Vagina (tissue), 2 donors: ENCODE data around the gene RBM44. TPM values are rescaled to one million over a fixed set of nuclear protein-coding genes. Genes with fewer than 3 reads are reported as not detected.

Experiments
- DNase-seq, 2 donors: peaks; one replicate each; pipeline ENCODE4 v3.0.0-alpha.2; 2017; ENCODE audit errors: extremely low spot score in 2 of 2
- H3K27ac ChIP-seq: fragments of 200-600 bp; sonication (generic); one replicate; pipeline ENCODE4 v1.5.1; 2019
- H3K27me3 ChIP-seq: fragments of 200-600 bp; sonication (generic); one replicate; pipeline ENCODE4 v1.5.1; 2019
- H3K36me3 ChIP-seq, 2 donors: fragments of 200-600 bp; sonication (generic); one replicate each; pipeline ENCODE4 v1.5.1; 2017 to 2019
- H3K4me1 ChIP-seq: fragments of 200-600 bp; sonication (generic); one replicate; pipeline ENCODE4 v1.5.1; 2019
- H3K4me3 ChIP-seq, 2 donors: fragments of 200-600 bp; sonication (generic); 1 replicate in 1 of 2; 2 replicates in 1 of 2; pipeline ENCODE4 v1.5.1; 2016 to 2019
- H3K9me3 ChIP-seq: fragments of 200-600 bp; sonication (generic); one replicate; pipeline ENCODE4 v1.5.1; 2019
- POLR2A ChIP-seq, 2 donors: fragments of 450-650 bp; IDR thresholded peaks; one replicate each; pipeline ENCODE4 v1.6.1; 2017; ENCODE audit warnings: antibody characterized with exemption in 2 of 2, mild to moderate bottlenecking in 2 of 2, moderate library complexity in 2 of 2
- POLR2AphosphoS5 ChIP-seq, 2 donors: sonication (generic); formaldehyde crosslinking; IDR thresholded peaks; one replicate each; pipeline ENCODE4 v1.9.0; 2017; ENCODE audit warnings: antibody characterized with exemption in 2 of 2, mild to moderate bottlenecking in 2 of 2, low read depth in 1 of 2; ENCODE audit not compliant: insufficient read depth in 1 of 2
- intact Hi-C: fragments of 100-400 bp; cut with DNase I; formaldehyde crosslinking; loops from one replicate; pipeline ENCODE4 v1.15.1; 2023
- total RNA-seq: library from RNA; depleted of rRNA; stranded (reverse); fragments of >200 nt; gene quantifications from one replicate; pipeline ENCODE4 v1.2.3, GENCODE V29; 2016
- TF ChIP-seq, protein P1 (sequence below), 3 experiments: fragments of 450-650 bp in 2 of 3; fragments of 200-600 bp in 1 of 3; sonication (generic) in 1 of 3; IDR thresholded peaks; one replicate each; pipeline ENCODE4 v1.5.1; 2017 to 2019; ENCODE audit warnings: antibody characterized with exemption in 3 of 3, mild to moderate bottlenecking in 2 of 3, moderate library complexity in 2 of 3

The RBM44 gene
- total RNA-seq, 1 donor from 2014 or later, result 0.98 TPM

GRCh38 chr2:237824085-237824484 lies 25.5 kb downstream of the RBM44 start:
- Histone ChIP-seq H3K4me1 (no peaks in the 10 kb centered on the region), H3K27me3 (no peaks in the 10 kb centered on the region), H3K9me3 (no peaks in the 10 kb centered on the region), H3K4me3 (no peak overlapping the region), H3K36me3 (no peaks in the 10 kb centered on the region), H3K27ac (no peak overlapping the region)
- no peak for TF ChIP-seq POLR2A (IDR thresholded peaks at IDR 0.05)
- DNase-seq, result no peak
- intact Hi-C loops, result no loop called here

- H3K9me3 ChIP-seq, result no peaks in the 10 kb centered on the region
- H3K4me3 ChIP-seq, result no peak overlapping the region
- no peak overlapping the region for H3K27ac ChIP-seq
- DNase-seq, result no peak
- TF ChIP-seq, protein P1, sequence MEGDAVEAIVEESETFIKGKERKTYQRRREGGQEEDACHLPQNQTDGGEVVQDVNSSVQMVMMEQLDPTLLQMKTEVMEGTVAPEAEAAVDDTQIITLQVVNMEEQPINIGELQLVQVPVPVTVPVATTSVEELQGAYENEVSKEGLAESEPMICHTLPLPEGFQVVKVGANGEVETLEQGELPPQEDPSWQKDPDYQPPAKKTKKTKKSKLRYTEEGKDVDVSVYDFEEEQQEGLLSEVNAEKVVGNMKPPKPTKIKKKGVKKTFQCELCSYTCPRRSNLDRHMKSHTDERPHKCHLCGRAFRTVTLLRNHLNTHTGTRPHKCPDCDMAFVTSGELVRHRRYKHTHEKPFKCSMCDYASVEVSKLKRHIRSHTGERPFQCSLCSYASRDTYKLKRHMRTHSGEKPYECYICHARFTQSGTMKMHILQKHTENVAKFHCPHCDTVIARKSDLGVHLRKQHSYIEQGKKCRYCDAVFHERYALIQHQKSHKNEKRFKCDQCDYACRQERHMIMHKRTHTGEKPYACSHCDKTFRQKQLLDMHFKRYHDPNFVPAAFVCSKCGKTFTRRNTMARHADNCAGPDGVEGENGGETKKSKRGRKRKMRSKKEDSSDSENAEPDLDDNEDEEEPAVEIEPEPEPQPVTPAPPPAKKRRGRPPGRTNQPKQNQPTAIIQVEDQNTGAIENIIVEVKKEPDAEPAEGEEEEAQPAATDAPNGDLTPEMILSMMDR (IDR thresholded peaks at IDR 0.05), result no peak
- TF ChIP-seq POLR2AphosphoS5 (IDR thresholded peaks at IDR 0.05; ENCODE audit: insufficient read depth in 1 of 2, low read depth in 1 of 2) (no peak), POLR2A (IDR thresholded peaks at IDR 0.05) (no peak)
- intact Hi-C loops, result no loop called here
- no peaks in the 10 kb centered on the region for H3K27me3 ChIP-seq
- H3K36me3 ChIP-seq, result no peaks in the 10 kb centered on the region
- H3K4me1 ChIP-seq, result no peaks in the 10 kb centered on the region
Measured at GRCh38 chr2:237827421-237827987, 28.9 kb downstream of the RBM44 start.

GRCh38 chr2:237830522-237830921 lies 31.9 kb downstream of the RBM44 start:
- no peak overlapping the region for H3K27ac ChIP-seq
- intact Hi-C loops, result no loop called here
- TF ChIP-seq, protein P1 (IDR thresholded peaks at IDR 0.05), result no peak
- no peak for TF ChIP-seq POLR2A (IDR thresholded peaks at IDR 0.05)
- TF ChIP-seq POLR2AphosphoS5 (IDR thresholded peaks at IDR 0.05; ENCODE audit: insufficient read depth in 1 of 2, low read depth in 1 of 2), result no peak
- no peaks in the 10 kb centered on the region for H3K36me3 ChIP-seq
- H3K27me3 ChIP-seq, result no peaks in the 10 kb centered on the region
- H3K9me3 ChIP-seq, result no peaks in the 10 kb centered on the region
- DNase-seq, result no peak
- no peak overlapping the region for H3K4me3 ChIP-seq
- H3K4me1 ChIP-seq, result no peaks in the 10 kb centered on the region

- TF ChIP-seq POLR2AphosphoS5 (IDR thresholded peaks at IDR 0.05; ENCODE audit: insufficient read depth in 1 of 2, low read depth in 1 of 2), result no peak
- TF ChIP-seq, protein P1 (IDR thresholded peaks at IDR 0.05), result no peak
- TF ChIP-seq POLR2A (IDR thresholded peaks at IDR 0.05), result no peak
- H3K27me3 ChIP-seq, result no peaks in the 10 kb centered on the region
- H3K9me3 ChIP-seq, result no peaks in the 10 kb centered on the region
- H3K36me3 ChIP-seq, result no peaks in the 10 kb centered on the region
- intact Hi-C loops, result no loop called here
- H3K27ac ChIP-seq, result no peak overlapping the region
- H3K4me1 ChIP-seq, result no peaks in the 10 kb centered on the region
- H3K4me3 ChIP-seq, result no peak overlapping the region
- DNase-seq, result no peak
Measured at GRCh38 chr2:237833546-237833945, 35.0 kb downstream of the RBM44 start.

- no peaks in the 10 kb centered on the region for H3K4me1 ChIP-seq
- H3K4me3 ChIP-seq, result no peak overlapping the region
- H3K27me3 ChIP-seq, result no peaks in the 10 kb centered on the region
- DNase-seq, result no peak
- intact Hi-C loops, result no loop called here
- TF ChIP-seq POLR2AphosphoS5 (IDR thresholded peaks at IDR 0.05; ENCODE audit: insufficient read depth in 1 of 2, low read depth in 1 of 2) (no peak), POLR2A (IDR thresholded peaks at IDR 0.05) (no peak)
- TF ChIP-seq, protein P1 (IDR thresholded peaks at IDR 0.05), result no peak
- H3K36me3 ChIP-seq, result no peaks in the 10 kb centered on the region
- no peaks in the 10 kb centered on the region for H3K9me3 ChIP-seq
- H3K27ac ChIP-seq, result no peak overlapping the region
Measured at GRCh38 chr2:237835372-237835771, 36.8 kb downstream of the RBM44 start.
